ENCODE results near the gene MCCC2. TPM values are rescaled to one million over a fixed set of nuclear protein-coding genes. Genes with fewer than 3 reads are reported as not detected.

MCCC2 gene
- total and polyA plus RNA-seq, 2 of the 4 experiments (the other 2 are of a cell fraction), result 18.0 to 22.0 TPM

GRCh38 chr5:71697967-71698366, 110.8 kb downstream of the MCCC2 start:
- Histone ChIP-seq H3K4me3 (ENCODE audit: insufficient read depth, low read depth, low read length) (no peak overlapping the region), H3K9me3 (ENCODE audit: control insufficient read depth, insufficient read depth, low read length) (no peaks in the 10 kb centered on the region), H3K4me1 (ENCODE audit: control insufficient read depth, insufficient read depth, low read length) (0 out of 2 replicates have a peak, but pooled peaks cover 1% of the 10 kb centered on the region), H3K56ac (ENCODE audit: extremely low read depth, insufficient read depth, low read length) (no peak overlapping the region), H3K23ac (ENCODE audit: low read depth, low read length) (no peak overlapping the region), H3K4ac (ENCODE audit: low read depth, low read length) (no peak overlapping the region), H2BK15ac (ENCODE audit: low read depth, low read length) (no peak overlapping the region), H3K18ac (ENCODE audit: low read depth, low read length) (no peak overlapping the region), H3K4me2 (ENCODE audit: low read depth, low read length) (no peak overlapping the region), H2BK120ac (ENCODE audit: low read depth, low read length) (no peak overlapping the region), H3K79me1 (ENCODE audit: low read depth in 1 of 2, low read length in 2 of 2) (no peaks in the 10 kb centered on the region), H4K5ac (ENCODE audit: low read depth, low read length) (no peak overlapping the region), H4K20me1 (ENCODE audit: insufficient read depth, low read length) (no peaks in the 10 kb centered on the region), H2BK5ac (ENCODE audit: low read depth, low read length, poor library complexity, severe bottlenecking) (no peak overlapping the region), H3K36me3 (ENCODE audit: control insufficient read depth, insufficient read depth, low read length) (no peaks in the 10 kb centered on the region), H3K27me3 (ENCODE audit: control insufficient read depth, insufficient read depth, low read length) (peaks cover 12% of the 10 kb centered on the region), H2AK5ac (ENCODE audit: low read depth, low read length) (no peak overlapping the region), H2BK20ac (ENCODE audit: low read depth, low read length) (no peak overlapping the region), H3K14ac (replicated peaks; ENCODE audit: low read depth, low read length) (no peak overlapping the region), H3K27ac (ENCODE audit: insufficient read depth, low read length) (no peak overlapping the region), H4K91ac (ENCODE audit: insufficient read depth, low read depth, low read length) (no peak overlapping the region), H2AFZ (replicated peaks; ENCODE audit: low read length, poor library complexity) (no peak overlapping the region), H3K9ac (ENCODE audit: low read depth, low read length) (no peak overlapping the region), H4K8ac (ENCODE audit: low read depth in 2 of 2, low read length in 2 of 2) (no peak overlapping the region), H3K9me1 (ENCODE audit: insufficient read depth, low read length) (no peaks in the 10 kb centered on the region; the same call in 1 of the 2 replicates), H2AK9ac (replicated peaks; ENCODE audit: low read depth, low read length, poor library complexity) (peak overlapping the region; percentile 24)
- ChIA-PET CTCF (interaction anchor here (0.6 kb wide), 1 partner anchor 240 kb away, joined by 3 read pairs; no protein-coding TSS in a partner anchor), POLR2A (ENCODE audit: unreplicated experiment) (no interaction called here)
- no TSS peak for BruUV-seq (replicated peaks)
- no peak for DNase-seq
- in situ Hi-C loops (cut with MboI; ENCODE audit: low sequenced_read_pairs) (no loop called here), dilution Hi-C loops (cut with HindIII; ENCODE audit: low sequenced_read_pairs, unreplicated experiment) (no loop called here), intact Hi-C loops (cut with micrococcal nuclease) (no loop called here)
- no peak for TF ChIP-seq ELK1 (IDR thresholded peaks at IDR 0.05; ENCODE audit: borderline replicate concordance, low read depth, low read length)
- no peak for TF ChIP-seq BHLHE40 (IDR thresholded peaks at IDR 0.05; ENCODE audit: low read depth, low read length)
- TF ChIP-seq CHD1 (IDR thresholded peaks at IDR 0.05; ENCODE audit: low read depth, low read length), result no peak
- no peak for TF ChIP-seq MAZ (IDR thresholded peaks at IDR 0.05; ENCODE audit: borderline replicate concordance, low read depth, low read length)
- no peak for TF ChIP-seq MAFK (IDR thresholded peaks at IDR 0.05; ENCODE audit: low read depth, low read length)
- TF ChIP-seq RCOR1 (IDR thresholded peaks at IDR 0.05; ENCODE audit: insufficient replicate concordance, low read length), result no peak
- TF ChIP-seq CTCF (conservative IDR thresholded peaks at IDR 0.05; ENCODE audit: low read depth, low read length), result no peak; the same call in 1 of the 2 replicates
- TF ChIP-seq FOS (IDR thresholded peaks at IDR 0.05; ENCODE audit: low read depth, low read length), result no peak
- no peak for TF ChIP-seq CEBPB (IDR thresholded peaks at IDR 0.05; ENCODE audit: low read depth, low read length)
- TF ChIP-seq USF2 (IDR thresholded peaks at IDR 0.05; ENCODE audit: low read depth, low read length), result no peak
- no peak for TF ChIP-seq MXI1 (IDR thresholded peaks at IDR 0.05; ENCODE audit: borderline replicate concordance, low read depth, low read length)
- TF ChIP-seq POLR2A (IDR thresholded peaks at IDR 0.05; ENCODE audit: low read depth, low read length), result no peak
- TF ChIP-seq SMC3 (IDR thresholded peaks at IDR 0.05; ENCODE audit: low read depth, low read length), result no peak
- TF ChIP-seq NFE2L2 (IDR thresholded peaks at IDR 0.05; ENCODE audit: low read depth, low read length), result no peak
- TF ChIP-seq RAD21 (IDR thresholded peaks at IDR 0.05; ENCODE audit: low read length), result no peak
- no peak for TF ChIP-seq RFX5 (IDR thresholded peaks at IDR 0.05; ENCODE audit: low read depth, low read length)
- no peak for ATAC-seq (ENCODE audit: low read depth)
- no CpG with 5 or more reads among the region's 14 CpGs for WGBS, 2 experiments (ENCODE audit: extremely low coverage in 2 of 2, insufficient read length in 1 of 2)

All from IMR-90 (cell line).